Stimulated activated CD4-positive, alpha-beta T cell treated with anti-CD3 and anti-CD28 coated beads, Interleukin-12 subunit alpha, Interleukin-12 subunit beta, amount 100 ng/mL, for 24 hours (primary cell): ENCODE results near the gene SLA2.
"Not testable (repeated sequence)": the region's sequence is repeated elsewhere in the genome, so short reads cannot be mapped to it uniquely, and the experiment has no call there.

ENCODE experiments used
- DNase-seq, 2 experiments: peaks; one replicate each; pipeline ENCODE4 v3.0.0-alpha.2; 2020; ENCODE audit warnings: low read depth in 2 of 2

The SLA2 gene

GRCh38 chr20:36574366-36575135 lies 71.4 kb downstream of the SLA2 start:
- peak; percentile 12 to 36 for DNase-seq

DNA sequence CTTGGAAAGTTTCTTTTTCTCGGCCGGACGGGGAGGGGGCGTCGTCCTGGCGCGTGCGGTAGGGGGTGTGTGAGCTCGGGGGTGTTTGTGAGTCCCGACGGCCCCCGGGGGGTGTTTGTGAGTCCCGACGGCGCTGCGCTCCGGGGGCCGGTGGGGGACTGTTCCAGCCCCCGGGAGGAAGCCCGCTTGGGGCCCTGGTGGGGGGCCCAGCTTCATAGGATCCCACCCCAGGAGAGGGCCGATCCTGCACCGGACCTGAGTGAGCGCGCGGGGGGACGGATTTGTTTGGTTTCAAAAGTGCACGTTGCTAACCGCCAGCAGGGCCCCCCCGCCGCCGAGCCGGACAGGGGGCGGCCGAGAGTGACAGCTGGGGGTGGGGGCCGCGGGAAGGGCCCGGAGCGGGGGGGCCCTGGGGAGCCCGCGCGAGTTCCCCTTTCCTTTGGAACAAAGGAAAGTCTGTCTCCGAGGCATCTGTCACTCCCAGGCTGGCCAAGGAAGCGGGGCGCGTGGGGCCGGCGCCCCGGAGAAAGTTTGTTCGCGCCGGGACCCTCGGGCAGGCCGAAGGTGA lies 72.1 kb downstream of the SLA2 start:
- DNase-seq = no peak

DNA sequence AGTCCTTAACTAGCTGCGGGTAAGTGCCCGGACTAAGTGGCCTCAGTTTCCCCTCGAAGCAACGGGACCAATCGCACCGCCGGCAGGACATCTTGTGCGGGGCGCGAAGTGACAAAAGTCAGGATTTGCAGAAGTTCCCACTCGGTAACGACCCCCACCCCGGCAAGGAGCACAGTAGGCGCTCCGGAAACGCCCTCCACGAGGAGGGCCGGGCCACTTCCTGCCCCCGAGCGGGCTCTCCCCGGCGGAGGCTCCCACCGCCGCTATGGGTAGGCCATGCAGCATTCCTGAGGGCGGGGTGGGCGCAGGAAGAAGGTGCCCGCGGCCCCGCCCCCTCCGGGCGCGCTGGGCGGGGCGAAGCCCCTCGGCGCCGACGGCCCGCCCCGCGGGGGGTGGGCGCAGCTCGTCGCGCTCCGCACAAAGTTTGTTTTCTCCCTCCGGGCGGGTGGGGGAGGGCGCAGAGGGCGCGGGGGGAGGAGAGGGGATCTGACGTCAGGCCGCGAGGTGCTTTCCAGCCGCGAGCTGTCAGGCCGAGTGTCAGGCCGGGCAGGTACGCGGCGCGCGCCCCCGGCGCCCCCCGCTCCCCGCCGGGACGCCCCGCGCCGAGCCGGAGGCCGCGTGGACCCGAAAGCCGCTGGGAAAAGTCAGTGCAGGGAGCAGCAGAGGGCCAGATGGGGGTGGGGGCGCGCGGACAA lies 72.7 kb downstream of the SLA2 start, which contains the start of gene TGIF2:
Gene TGIF2, plus strand, starts transcription at position 495 of the 695 bp plus-strand sequence. CDS start 5,178 bp downstream, outside the sequence.
- peak; percentile 78 for DNase-seq

DNA sequence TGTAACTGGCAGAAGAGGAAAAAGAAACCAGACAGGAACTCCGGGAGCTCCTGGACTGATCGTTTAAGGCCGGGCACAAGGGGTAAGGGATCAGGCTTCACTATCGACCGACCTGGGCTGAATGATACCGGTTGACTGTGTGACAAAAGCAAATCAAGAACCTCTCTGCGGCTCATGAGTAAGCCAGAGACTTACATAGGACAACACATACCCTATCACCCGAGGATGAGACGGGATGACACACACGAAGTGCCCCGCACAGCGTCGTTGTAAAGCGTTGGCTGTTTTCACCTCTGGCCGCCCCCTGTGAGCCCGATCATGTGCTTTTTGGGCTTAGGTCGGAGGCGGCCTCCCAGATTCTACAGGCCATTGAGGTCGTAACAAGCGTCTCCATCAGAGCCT lies 73.3 kb downstream of the SLA2 start:
- DNase-seq = peak; percentile 46 to 47

GRCh38 chr20:36571564-36572504 lies 74.2 kb downstream of the SLA2 start:
- no peak for DNase-seq

- no peak for DNase-seq
These were observed 76.1 kb downstream of the SLA2 start for GRCh38 chr20:36569847-36570429.

GRCh38 chr20:36565520-36565919 lies 80.5 kb downstream of the SLA2 start:
- DNase-seq = no peak

- not testable (repeated sequence) for DNase-seq
These were observed 81.3 kb downstream of the SLA2 start for GRCh38 chr20:36564726-36565121.

DNA sequence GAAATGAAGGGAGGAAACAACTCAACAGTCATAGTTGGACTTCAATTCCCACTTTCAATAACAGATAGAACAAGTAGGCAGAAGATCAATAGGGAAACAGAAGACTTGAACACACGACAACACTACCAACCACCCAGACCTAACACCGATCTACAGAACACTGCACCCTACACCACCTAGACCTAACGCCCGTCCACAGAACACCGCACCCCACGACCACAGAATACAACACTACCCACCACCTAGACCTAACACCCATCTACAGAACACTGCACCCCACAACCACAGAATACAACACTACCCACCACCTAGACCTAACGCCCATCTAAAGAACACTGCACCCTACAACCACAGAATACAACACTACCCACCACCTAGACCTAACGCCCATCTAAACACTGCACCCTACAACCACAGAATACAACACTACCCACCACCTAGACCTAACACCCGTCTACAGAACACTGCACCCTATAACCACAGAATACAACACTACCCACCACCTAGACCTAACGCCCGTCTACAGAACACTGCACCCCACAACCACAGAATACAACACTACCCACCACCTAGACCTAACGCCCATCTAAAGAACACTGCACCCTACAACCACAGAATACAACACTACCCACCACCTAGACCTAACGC lies 81.8 kb downstream of the SLA2 start:
- not testable (repeated sequence) for DNase-seq

DNA sequence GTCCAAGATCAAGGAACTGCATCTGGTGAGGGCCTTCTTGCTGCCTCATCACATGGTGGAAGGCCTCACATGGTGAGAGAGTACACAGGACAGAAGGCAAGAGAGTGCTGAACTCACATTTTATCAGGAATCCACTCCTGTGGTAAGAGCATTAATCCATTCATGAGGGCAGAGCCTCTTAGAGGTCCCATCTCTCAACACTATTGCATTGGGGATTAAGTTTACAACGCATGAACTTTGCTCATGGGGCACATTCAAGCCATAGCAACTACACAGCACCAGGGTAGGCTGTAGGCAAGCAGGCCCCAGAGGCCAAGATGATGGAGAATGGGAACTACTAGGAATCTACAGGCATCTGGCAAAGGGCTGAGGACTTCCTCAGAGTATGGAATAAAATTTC lies 82.6 kb downstream of the SLA2 start:
- no peak for DNase-seq

DNA sequence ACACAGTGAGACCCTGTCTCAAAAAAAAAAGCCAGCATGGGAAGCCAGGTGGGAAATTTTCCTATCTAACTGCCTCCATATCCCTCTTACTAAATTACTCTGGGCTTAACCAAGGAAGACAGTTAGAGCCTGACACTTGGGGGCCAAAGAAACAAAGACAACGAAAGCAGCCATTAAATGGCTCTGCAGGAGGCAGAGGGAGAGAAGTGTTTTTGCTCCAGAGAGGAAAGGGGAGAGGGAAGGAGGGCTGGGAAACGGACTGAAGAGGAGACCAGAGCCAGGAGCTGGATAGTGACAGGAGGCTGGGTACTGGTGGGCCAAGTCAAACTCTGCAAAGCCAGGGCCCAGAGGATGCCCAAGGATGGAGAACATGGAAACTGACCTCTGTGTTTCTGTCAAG lies 83.3 kb downstream of the SLA2 start:
- DNase-seq = no peak
